Panc1 (cell line): ENCODE measurements around the gene TLL2.

Experiments
- POLR2AphosphoS5 ChIP-seq: IDR thresholded peaks from 2 replicates; pipeline ENCODE4 v1.6.1; 2012; ENCODE audit warnings: mild to moderate bottlenecking, low read depth, low read length, moderate library complexity
- TCF7L2 ChIP-seq: IDR thresholded peaks from 2 replicates; pipeline ENCODE4 v1.6.1; 2011; ENCODE audit warnings: mild to moderate bottlenecking, low read depth, low read length, inconsistent platforms
- TF ChIP-seq, protein P1 (sequence below): fragments of 450-650 bp; IDR thresholded peaks from 2 replicates; pipeline ENCODE4 v1.5.1; 2017; ENCODE audit warnings: mild to moderate bottlenecking

DNA sequence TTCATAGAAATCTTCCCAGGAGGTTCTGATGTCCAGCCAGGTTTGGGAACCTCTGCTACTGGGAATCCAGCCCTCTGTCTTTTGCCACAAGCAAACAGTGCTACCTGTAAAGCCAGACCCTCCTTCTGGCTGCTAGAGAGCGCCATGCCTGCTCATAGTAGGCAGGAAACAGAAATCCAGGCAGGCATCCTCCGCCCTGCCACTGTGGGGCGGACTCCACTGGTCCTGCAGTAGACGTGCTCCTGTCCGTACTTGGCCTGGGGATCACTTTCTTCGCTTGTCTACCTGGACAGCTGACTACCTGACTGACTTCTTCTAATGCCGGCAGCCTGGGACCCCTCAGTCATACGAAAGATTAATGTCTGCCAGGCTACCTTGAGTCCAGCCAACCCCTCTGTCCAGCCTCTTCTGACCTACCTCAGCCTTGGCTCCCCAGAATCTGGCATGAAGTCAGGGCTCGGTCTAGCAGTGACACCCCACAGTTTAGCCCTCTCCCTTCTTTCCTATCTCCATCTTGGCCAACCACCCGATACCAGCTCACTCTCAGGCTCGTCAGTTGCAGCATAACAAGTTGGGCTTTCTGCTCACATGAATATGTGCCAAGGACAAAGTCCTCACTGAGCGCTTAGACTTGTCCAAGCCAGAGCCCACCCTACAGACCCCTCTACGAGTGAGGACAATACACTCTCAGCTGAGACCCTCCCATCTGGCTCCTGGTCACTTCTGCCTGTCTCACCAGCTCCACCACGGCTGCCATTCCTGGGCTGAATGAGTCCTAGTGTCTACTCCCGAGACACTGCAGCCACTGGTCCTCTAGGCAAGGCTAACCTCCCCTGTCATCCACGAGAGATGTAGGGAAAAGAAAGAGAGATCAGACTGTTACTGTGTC is 111.1 kb downstream of the TLL2 start:
- TF ChIP-seq, protein P1, sequence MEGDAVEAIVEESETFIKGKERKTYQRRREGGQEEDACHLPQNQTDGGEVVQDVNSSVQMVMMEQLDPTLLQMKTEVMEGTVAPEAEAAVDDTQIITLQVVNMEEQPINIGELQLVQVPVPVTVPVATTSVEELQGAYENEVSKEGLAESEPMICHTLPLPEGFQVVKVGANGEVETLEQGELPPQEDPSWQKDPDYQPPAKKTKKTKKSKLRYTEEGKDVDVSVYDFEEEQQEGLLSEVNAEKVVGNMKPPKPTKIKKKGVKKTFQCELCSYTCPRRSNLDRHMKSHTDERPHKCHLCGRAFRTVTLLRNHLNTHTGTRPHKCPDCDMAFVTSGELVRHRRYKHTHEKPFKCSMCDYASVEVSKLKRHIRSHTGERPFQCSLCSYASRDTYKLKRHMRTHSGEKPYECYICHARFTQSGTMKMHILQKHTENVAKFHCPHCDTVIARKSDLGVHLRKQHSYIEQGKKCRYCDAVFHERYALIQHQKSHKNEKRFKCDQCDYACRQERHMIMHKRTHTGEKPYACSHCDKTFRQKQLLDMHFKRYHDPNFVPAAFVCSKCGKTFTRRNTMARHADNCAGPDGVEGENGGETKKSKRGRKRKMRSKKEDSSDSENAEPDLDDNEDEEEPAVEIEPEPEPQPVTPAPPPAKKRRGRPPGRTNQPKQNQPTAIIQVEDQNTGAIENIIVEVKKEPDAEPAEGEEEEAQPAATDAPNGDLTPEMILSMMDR, result no peak
- no peak for TF ChIP-seq POLR2AphosphoS5
- no peak for TF ChIP-seq TCF7L2
